ENCODE measurements around the gene GLS2.

The GLS2 gene

GRCh38 chr12:56488041-56488955 is at the start of gene GLS2:
TSS of gene GLS2 (minus strand) at chr12:56488161. CDS start at chr12:56488118, 43 bp downstream.
- H3K27ac ChIP-seq (ENCODE audit: extremely low read depth, low read depth, low read length), result peak within 1 kb of the TSS; percentile 60; the same call in 1 of the 2 replicates
- no peaks in the 10 kb centered on the region for H3K9me3 ChIP-seq (ENCODE audit: control insufficient read depth, insufficient read depth, low read depth, low read length)
- no peaks in the 10 kb centered on the region for H3K36me3 ChIP-seq (ENCODE audit: control insufficient read depth in 2 of 2, insufficient read depth in 1 of 2, low read length in 2 of 2)
- ChIA-PET CTCF (interaction anchor here (0.6 to 1.0 kb wide), 7 partner anchors 8 to 298 kb away, joined by 3 to 4 read pairs (median 3); partner anchors contain the start of gene SMARCC2), POLR2A (interaction anchor here (0.6 to 1.2 kb wide), 10 partner anchors 9 to 267 kb away, joined by 3 to 11 read pairs (median 4); partner anchors contain the start of genes CNPY2, RBMS2, RNF41 and SPRYD4)
- H3K4me1 ChIP-seq (ENCODE audit: control insufficient read depth, insufficient read depth, low read length), result no peaks in the 10 kb centered on the region
- H3K4me3 ChIP-seq (ENCODE audit: low read depth, low read length), result peak within 1 kb of the TSS; percentile 56
- TF ChIP-seq ZNF274 (IDR thresholded peaks at IDR 0.05; ENCODE audit: low read length) (no peak), ZNF274 (tag by site-specific recombination; IDR thresholded peaks at IDR 0.05; ENCODE audit: borderline replicate concordance) (no peak), ZNF610 (tag by site-specific recombination; IDR thresholded peaks at IDR 0.05; ENCODE audit: borderline replicate concordance) (no peak), GLI2 (tag by site-specific recombination; IDR thresholded peaks at IDR 0.05; ENCODE audit: borderline replicate concordance, low read depth) (no peak), IKZF3 (tag by site-specific recombination; IDR thresholded peaks at IDR 0.05) (no peak), ZNF398 (tag by site-specific recombination; IDR thresholded peaks at IDR 0.05) (no peak), ZNF133 (tag by site-specific recombination; IDR thresholded peaks at IDR 0.05) (no peak), PRDM1 (tag by site-specific recombination; IDR thresholded peaks at IDR 0.05) (no peak), ZNF26 (tag by site-specific recombination; IDR thresholded peaks at IDR 0.05) (no peak), ZNF175 (tag by site-specific recombination; IDR thresholded peaks at IDR 0.05) (no peak), ZNF76 (tag by site-specific recombination; IDR thresholded peaks at IDR 0.05; ENCODE audit: borderline replicate concordance, low read depth) (peak; percentile 42; the same call in 1 of the 2 replicates), ZNF549 (tag by site-specific recombination; IDR thresholded peaks at IDR 0.05) (no peak), ZNF596 (tag by site-specific recombination; IDR thresholded peaks at IDR 0.05) (no peak), ZNF792 (tag by site-specific recombination; IDR thresholded peaks at IDR 0.05) (no peak), ZNF626 (tag by site-specific recombination; IDR thresholded peaks at IDR 0.05) (no peak), ZNF221 (tag by site-specific recombination; IDR thresholded peaks at IDR 0.05; ENCODE audit: borderline replicate concordance) (no peak), ZNF223 (tag by site-specific recombination; IDR thresholded peaks at IDR 0.05) (no peak), SALL2 (tag by site-specific recombination; IDR thresholded peaks at IDR 0.05; ENCODE audit: borderline replicate concordance) (no peak), ZNF121 (tag by site-specific recombination; IDR thresholded peaks at IDR 0.05) (no peak), AEBP2 (tag by site-specific recombination; IDR thresholded peaks at IDR 0.05; ENCODE audit: borderline replicate concordance) (no peak), ZNF350 (tag by site-specific recombination; IDR thresholded peaks at IDR 0.05) (no peak), FEZF1 (tag by site-specific recombination; IDR thresholded peaks at IDR 0.05) (no peak), ZNF658 (tag by site-specific recombination; IDR thresholded peaks at IDR 0.05) (no peak), ZNF571 (tag by site-specific recombination; IDR thresholded peaks at IDR 0.05) (no peak), ZNF701 (tag by site-specific recombination; IDR thresholded peaks at IDR 0.05) (no peak), GLI4 (tag by site-specific recombination; IDR thresholded peaks at IDR 0.05) (no peak), ZNF514 (tag by site-specific recombination; IDR thresholded peaks at IDR 0.05) (no peak), ZNF510 (tag by site-specific recombination; IDR thresholded peaks at IDR 0.05; ENCODE audit: insufficient replicate concordance) (no peak), ZBTB17 (tag by site-specific recombination; IDR thresholded peaks at IDR 0.05) (no peak), ZNF645 (tag by site-specific recombination; IDR thresholded peaks at IDR 0.05) (no peak), ZNF266 (tag by site-specific recombination; IDR thresholded peaks at IDR 0.05; ENCODE audit: low read depth) (no peak)
